DMS53 (cell line): Measurements from ENCODE around the gene ZNF785.
A peak's percentile ranks its signal among the peaks of the same experiment; 100 is the strongest.
"Not testable (repeated sequence)": the region's sequence is repeated elsewhere in the genome, so short reads cannot be mapped to it uniquely, and the experiment has no call there.

Source experiments
- DNase-seq: peaks from one replicate; lab custom pipeline; 2025; lab: John Stamatoyannopoulos, UW

The ZNF785 gene

GRCh38 chr16:30539986-30540526 is 45.4 kb downstream of the ZNF785 start:
- DNase-seq, result not testable (repeated sequence)

GRCh38 chr16:30539000-30539964 is 46.2 kb downstream of the ZNF785 start:
- no peak for DNase-seq

GRCh38 chr16:30536391-30537024 is 49.0 kb downstream of the ZNF785 start:
- DNase-seq, result not testable (repeated sequence)

GRCh38 chr16:30535777-30536190 is 49.7 kb downstream of the ZNF785 start:
- peak; percentile 93 for DNase-seq

GRCh38 chr16:30535106-30535776 is 50.3 kb downstream of the ZNF785 start:
- peak; percentile 82 for DNase-seq

- peak; percentile 95 for DNase-seq
Observed at GRCh38 chr16:30534368-30535105, 51.0 kb downstream of the ZNF785 start, which contains the start of gene ZNF747. ZNF747 (minus strand) TSS chr16:30534858; CDS start chr16:30534679, 179 bp downstream.

GRCh38 chr16:30533748-30534367 is 51.6 kb downstream of the ZNF785 start:
- peak; percentile 37 for DNase-seq

- no peak for DNase-seq
Observed at GRCh38 chr16:30533146-30533522, 52.4 kb downstream of the ZNF785 start.

- no peak for DNase-seq
Observed at GRCh38 chr16:30532285-30533145, 53.0 kb downstream of the ZNF785 start.
